ENCODE measurements around the gene SHROOM3.

Gene SHROOM3

DNA sequence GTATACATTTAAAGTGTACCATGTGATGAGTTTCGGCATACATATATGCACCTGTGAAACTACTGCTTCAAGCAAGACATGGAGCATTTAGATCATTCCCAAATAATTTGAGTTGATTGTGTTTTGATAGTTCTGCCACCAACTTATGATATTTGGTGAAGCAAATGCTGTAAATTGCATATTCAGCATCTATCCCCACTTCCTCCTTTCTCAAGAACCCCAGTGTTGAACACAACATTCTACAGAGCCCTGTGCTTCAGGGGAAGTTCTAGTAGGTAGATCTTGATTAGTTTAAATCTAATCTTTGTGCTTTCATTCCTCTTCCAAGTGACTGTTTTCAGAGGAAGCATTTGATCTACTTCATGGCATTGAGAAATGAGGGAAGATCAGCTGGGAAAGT, 5.4 kb upstream of the SHROOM3 start:
- no peak for ATAC-seq
- TF ChIP-seq ZC3H10 (CRISPR knock-in tag; IDR thresholded peaks at IDR 0.05) (no peak), GLIS3 (CRISPR knock-in tag; IDR thresholded peaks at IDR 0.05) (no peak), ARNTL (CRISPR knock-in tag; IDR thresholded peaks at IDR 0.05; ENCODE audit: borderline replicate concordance, low read depth) (no peak), CSDC2 (CRISPR knock-in tag; IDR thresholded peaks at IDR 0.05) (no peak), ZNF70 (CRISPR knock-in tag; IDR thresholded peaks at IDR 0.05) (no peak)

- no peak for TF ChIP-seq ARNTL (CRISPR knock-in tag; IDR thresholded peaks at IDR 0.05; ENCODE audit: borderline replicate concordance, low read depth)
- TF ChIP-seq, protein P1, sequence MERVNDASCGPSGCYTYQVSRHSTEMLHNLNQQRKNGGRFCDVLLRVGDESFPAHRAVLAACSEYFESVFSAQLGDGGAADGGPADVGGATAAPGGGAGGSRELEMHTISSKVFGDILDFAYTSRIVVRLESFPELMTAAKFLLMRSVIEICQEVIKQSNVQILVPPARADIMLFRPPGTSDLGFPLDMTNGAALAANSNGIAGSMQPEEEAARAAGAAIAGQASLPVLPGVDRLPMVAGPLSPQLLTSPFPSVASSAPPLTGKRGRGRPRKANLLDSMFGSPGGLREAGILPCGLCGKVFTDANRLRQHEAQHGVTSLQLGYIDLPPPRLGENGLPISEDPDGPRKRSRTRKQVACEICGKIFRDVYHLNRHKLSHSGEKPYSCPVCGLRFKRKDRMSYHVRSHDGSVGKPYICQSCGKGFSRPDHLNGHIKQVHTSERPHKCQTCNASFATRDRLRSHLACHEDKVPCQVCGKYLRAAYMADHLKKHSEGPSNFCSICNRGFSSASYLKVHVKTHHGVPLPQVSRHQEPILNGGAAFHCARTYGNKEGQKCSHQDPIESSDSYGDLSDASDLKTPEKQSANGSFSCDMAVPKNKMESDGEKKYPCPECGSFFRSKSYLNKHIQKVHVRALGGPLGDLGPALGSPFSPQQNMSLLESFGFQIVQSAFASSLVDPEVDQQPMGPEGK (CRISPR knock-in tag; IDR thresholded peaks at IDR 0.05; ENCODE audit: borderline replicate concordance) = no peak
- TF ChIP-seq CREB5 (CRISPR knock-in tag; IDR thresholded peaks at IDR 0.05; ENCODE audit: low read depth) = no peak
- no peak for TF ChIP-seq RARB (CRISPR knock-in tag; IDR thresholded peaks at IDR 0.05)
- no peak for TF ChIP-seq TOX (CRISPR knock-in tag; IDR thresholded peaks at IDR 0.05; ENCODE audit: borderline replicate concordance)
- no peak for TF ChIP-seq ESRRG (CRISPR knock-in tag; IDR thresholded peaks at IDR 0.05)
- no peak for TF ChIP-seq OSR1 (CRISPR knock-in tag; IDR thresholded peaks at IDR 0.05)
- no peak for TF ChIP-seq ISL1 (CRISPR knock-in tag; IDR thresholded peaks at IDR 0.05)
- no peak for TF ChIP-seq BACH2 (CRISPR knock-in tag; IDR thresholded peaks at IDR 0.05; ENCODE audit: borderline replicate concordance)
- peak; percentile 87 for ATAC-seq
Observed at GRCh38 chr4:76430519-76431388, 4.3 kb upstream of the SHROOM3 start.

GRCh38 chr4:76435528-76436319, 695 bp downstream of the SHROOM3 start:
- ATAC-seq = no peak
- TF ChIP-seq ZNF70 (CRISPR knock-in tag; IDR thresholded peaks at IDR 0.05) (no peak), CSDC2 (CRISPR knock-in tag; IDR thresholded peaks at IDR 0.05) (no peak), TCF4 (CRISPR knock-in tag; IDR thresholded peaks at IDR 0.05; ENCODE audit: borderline replicate concordance) (no peak), TOX (CRISPR knock-in tag; IDR thresholded peaks at IDR 0.05; ENCODE audit: borderline replicate concordance) (no peak), ISL1 (CRISPR knock-in tag; IDR thresholded peaks at IDR 0.05) (no peak), ARNTL (CRISPR knock-in tag; IDR thresholded peaks at IDR 0.05; ENCODE audit: borderline replicate concordance, low read depth) (no peak), OSR1 (CRISPR knock-in tag; IDR thresholded peaks at IDR 0.05) (no peak), PPARA (CRISPR knock-in tag; IDR thresholded peaks at IDR 0.05; ENCODE audit: borderline replicate concordance) (no peak), ZC3H10 (CRISPR knock-in tag; IDR thresholded peaks at IDR 0.05) (no peak)
- TF ChIP-seq, protein P2, sequence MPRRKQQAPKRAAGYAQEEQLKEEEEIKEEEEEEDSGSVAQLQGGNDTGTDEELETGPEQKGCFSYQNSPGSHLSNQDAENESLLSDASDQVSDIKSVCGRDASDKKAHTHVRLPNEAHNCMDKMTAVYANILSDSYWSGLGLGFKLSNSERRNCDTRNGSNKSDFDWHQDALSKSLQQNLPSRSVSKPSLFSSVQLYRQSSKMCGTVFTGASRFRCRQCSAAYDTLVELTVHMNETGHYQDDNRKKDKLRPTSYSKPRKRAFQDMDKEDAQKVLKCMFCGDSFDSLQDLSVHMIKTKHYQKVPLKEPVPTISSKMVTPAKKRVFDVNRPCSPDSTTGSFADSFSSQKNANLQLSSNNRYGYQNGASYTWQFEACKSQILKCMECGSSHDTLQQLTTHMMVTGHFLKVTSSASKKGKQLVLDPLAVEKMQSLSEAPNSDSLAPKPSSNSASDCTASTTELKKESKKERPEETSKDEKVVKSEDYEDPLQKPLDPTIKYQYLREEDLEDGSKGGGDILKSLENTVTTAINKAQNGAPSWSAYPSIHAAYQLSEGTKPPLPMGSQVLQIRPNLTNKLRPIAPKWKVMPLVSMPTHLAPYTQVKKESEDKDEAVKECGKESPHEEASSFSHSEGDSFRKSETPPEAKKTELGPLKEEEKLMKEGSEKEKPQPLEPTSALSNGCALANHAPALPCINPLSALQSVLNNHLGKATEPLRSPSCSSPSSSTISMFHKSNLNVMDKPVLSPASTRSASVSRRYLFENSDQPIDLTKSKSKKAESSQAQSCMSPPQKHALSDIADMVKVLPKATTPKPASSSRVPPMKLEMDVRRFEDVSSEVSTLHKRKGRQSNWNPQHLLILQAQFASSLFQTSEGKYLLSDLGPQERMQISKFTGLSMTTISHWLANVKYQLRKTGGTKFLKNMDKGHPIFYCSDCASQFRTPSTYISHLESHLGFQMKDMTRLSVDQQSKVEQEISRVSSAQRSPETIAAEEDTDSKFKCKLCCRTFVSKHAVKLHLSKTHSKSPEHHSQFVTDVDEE (CRISPR knock-in tag; IDR thresholded peaks at IDR 0.05) = no peak

DNA sequence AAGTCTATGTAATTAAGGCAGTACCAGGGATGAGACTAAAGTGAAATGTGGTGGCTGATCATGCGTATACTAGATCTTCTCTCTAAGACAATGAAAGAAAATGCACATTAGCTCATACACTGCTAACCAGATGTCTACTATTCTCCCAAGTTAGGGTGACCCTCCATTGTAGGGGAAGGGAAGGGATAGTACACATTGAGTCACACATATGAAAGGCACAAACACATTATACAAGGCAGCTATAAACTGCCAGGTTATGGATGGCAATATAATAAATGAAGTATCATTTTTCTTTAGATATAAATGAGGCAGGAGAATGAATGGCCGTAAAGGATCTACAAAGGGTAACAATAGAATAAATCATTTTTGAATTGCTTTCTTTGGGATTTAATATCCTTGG, 4.5 kb downstream of the SHROOM3 start:
- ATAC-seq = no peak
- no peak for TF ChIP-seq TOX (CRISPR knock-in tag; IDR thresholded peaks at IDR 0.05; ENCODE audit: borderline replicate concordance)
- no peak for TF ChIP-seq ZNF70 (CRISPR knock-in tag; IDR thresholded peaks at IDR 0.05)
- no peak for TF ChIP-seq RARB (CRISPR knock-in tag; IDR thresholded peaks at IDR 0.05)
- no peak for TF ChIP-seq ISL1 (CRISPR knock-in tag; IDR thresholded peaks at IDR 0.05)
- TF ChIP-seq ZFP3 (CRISPR knock-in tag; IDR thresholded peaks at IDR 0.05) = no peak
- TF ChIP-seq ZC3H10 (CRISPR knock-in tag; IDR thresholded peaks at IDR 0.05) = no peak
- TF ChIP-seq, protein P3, sequence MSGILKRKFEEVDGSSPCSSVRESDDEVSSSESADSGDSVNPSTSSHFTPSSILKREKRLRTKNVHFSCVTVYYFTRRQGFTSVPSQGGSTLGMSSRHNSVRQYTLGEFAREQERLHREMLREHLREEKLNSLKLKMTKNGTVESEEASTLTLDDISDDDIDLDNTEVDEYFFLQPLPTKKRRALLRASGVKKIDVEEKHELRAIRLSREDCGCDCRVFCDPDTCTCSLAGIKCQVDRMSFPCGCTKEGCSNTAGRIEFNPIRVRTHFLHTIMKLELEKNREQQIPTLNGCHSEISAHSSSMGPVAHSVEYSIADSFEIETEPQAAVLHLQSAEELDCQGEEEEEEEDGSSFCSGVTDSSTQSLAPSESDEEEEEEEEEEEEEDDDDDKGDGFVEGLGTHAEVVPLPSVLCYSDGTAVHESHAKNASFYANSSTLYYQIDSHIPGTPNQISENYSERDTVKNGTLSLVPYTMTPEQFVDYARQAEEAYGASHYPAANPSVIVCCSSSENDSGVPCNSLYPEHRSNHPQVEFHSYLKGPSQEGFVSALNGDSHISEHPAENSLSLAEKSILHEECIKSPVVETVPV (CRISPR knock-in tag; IDR thresholded peaks at IDR 0.05) = no peak
- no peak for TF ChIP-seq PPARA (CRISPR knock-in tag; IDR thresholded peaks at IDR 0.05; ENCODE audit: borderline replicate concordance)
- no peak for TF ChIP-seq GLIS3 (CRISPR knock-in tag; IDR thresholded peaks at IDR 0.05)
- no peak for TF ChIP-seq ZFP30 (CRISPR knock-in tag; IDR thresholded peaks at IDR 0.05)
- TF ChIP-seq, protein P2 (CRISPR knock-in tag; IDR thresholded peaks at IDR 0.05) = no peak
- TF ChIP-seq ARNTL (CRISPR knock-in tag; IDR thresholded peaks at IDR 0.05; ENCODE audit: borderline replicate concordance, low read depth) = no peak
- TF ChIP-seq OSR1 (CRISPR knock-in tag; IDR thresholded peaks at IDR 0.05) = no peak
- TF ChIP-seq ESRRG (CRISPR knock-in tag; IDR thresholded peaks at IDR 0.05) = no peak
- TF ChIP-seq ZNF8 (CRISPR knock-in tag; IDR thresholded peaks at IDR 0.05) = no peak
- no peak for TF ChIP-seq CSDC2 (CRISPR knock-in tag; IDR thresholded peaks at IDR 0.05)
- TF ChIP-seq ZNF565 (CRISPR knock-in tag; conservative IDR thresholded peaks at IDR 0.05; ENCODE audit: low read depth) = no peak
- TF ChIP-seq BACH2 (CRISPR knock-in tag; IDR thresholded peaks at IDR 0.05; ENCODE audit: borderline replicate concordance) = no peak
- TF ChIP-seq SNAI2 (CRISPR knock-in tag; IDR thresholded peaks at IDR 0.05) = no peak
